KMS-11 (cell line): Measurements from ENCODE around the gene PLA2G2C.

Experiments
- H2AFZ ChIP-seq: fragments of 200-600 bp; sonication (generic); 2 replicates; pipeline ENCODE4 v1.6.1; 2016; ENCODE audit warnings: antibody characterized with exemption, mixed run types, low read depth
- H3K27ac ChIP-seq: fragments of 200-600 bp; sonication (generic); 2 replicates; pipeline ENCODE4 v1.6.1; 2016; ENCODE audit warnings: mild to moderate bottlenecking, mixed run types
- H3K27me3 ChIP-seq: fragments of 200-600 bp; sonication (generic); 2 replicates; pipeline ENCODE4 v1.6.1; 2017; ENCODE audit warnings: mild to moderate bottlenecking, low read depth, mixed run types, moderate library complexity; ENCODE audit not compliant: insufficient read depth
- H3K36me3 ChIP-seq: fragments of 200-600 bp; sonication (generic); 2 replicates; pipeline ENCODE4 v1.6.1; 2017; ENCODE audit warnings: mild to moderate bottlenecking, mixed run types; ENCODE audit not compliant: insufficient read depth
- H3K4me1 ChIP-seq: fragments of 200-600 bp; sonication (generic); 2 replicates; pipeline ENCODE4 v1.6.1; 2016; ENCODE audit warnings: mild to moderate bottlenecking, low read depth, mixed run types; ENCODE audit not compliant: poor library complexity, severe bottlenecking
- H3K4me2 ChIP-seq: fragments of 200-600 bp; sonication (generic); 2 replicates; pipeline ENCODE4 v1.7.0; 2016; ENCODE audit warnings: mild to moderate bottlenecking, mixed run types
- H3K4me3 ChIP-seq: fragments of 200-600 bp; sonication (generic); IDR thresholded peaks from 2 replicates; pipeline ENCODE4 v1.6.1; 2017; ENCODE audit warnings: low read depth, low read length, mixed read lengths; ENCODE audit not compliant: insufficient read depth
- H3K79me2 ChIP-seq: fragments of 200-600 bp; sonication (generic); 2 replicates; pipeline ENCODE4 v1.6.1; 2016; ENCODE audit warnings: low read depth, mixed run types; ENCODE audit not compliant: insufficient read depth
- H3K9ac ChIP-seq: fragments of 200-600 bp; sonication (generic); 2 replicates; pipeline ENCODE4 v1.6.1; 2016; ENCODE audit warnings: mild to moderate bottlenecking, mixed run types
- H4K20me1 ChIP-seq: fragments of 200-600 bp; sonication (generic); 2 replicates; pipeline ENCODE4 v1.6.1; 2016; ENCODE audit warnings: mild to moderate bottlenecking, mixed run types; ENCODE audit not compliant: insufficient read depth
- TF ChIP-seq, protein P1 (sequence below): fragments of 200-600 bp; sonication (generic); conservative IDR thresholded peaks from 2 replicates; pipeline ENCODE4 v1.6.1; 2017; ENCODE audit warnings: low read depth, mild to moderate bottlenecking, antibody characterized with exemption, low read length, moderate library complexity, mixed read lengths

The PLA2G2C gene

DNA sequence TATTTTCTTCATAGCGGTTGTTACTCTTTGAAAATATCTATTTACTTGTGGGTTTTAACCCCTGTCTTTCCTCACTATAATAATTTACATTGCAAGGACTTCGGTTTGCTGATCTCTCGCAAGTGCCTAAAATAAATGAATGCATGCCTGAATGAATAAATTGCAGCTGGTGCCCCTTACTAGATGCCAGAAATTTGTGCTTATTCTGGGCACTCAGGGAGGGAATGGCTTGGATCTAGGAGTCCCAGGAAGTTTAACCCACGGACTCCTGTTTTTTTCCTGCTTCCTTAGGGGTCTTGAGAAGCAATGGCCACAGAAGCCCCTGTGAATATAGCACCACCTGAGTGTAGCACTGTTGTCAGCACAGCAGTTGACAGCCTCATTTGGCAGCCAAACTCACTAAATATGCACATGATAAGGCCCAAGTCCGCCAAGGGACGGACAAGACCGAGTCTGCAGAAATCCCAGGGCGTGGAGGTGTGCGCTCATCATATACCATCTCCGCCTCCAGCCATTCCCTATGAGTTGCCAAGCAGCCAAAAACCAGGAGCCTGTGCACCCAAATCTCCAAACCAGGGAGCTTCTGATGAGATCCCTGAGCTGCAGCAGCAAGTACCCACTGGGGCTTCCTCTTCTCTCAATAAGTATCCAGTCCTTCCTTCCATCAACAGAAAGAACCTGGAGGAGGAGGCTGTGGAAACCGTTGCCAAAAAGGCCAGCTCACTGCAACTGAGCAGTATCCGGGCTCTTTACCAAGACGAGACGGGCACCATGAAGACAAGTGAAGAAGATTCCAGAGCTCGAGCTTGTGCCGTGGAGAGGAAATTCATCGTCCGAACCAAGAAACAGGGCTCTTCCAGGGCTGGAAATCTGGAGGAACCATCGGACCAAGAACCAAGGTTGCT is 4.2 kb upstream of the PLA2G2C start:
- Histone ChIP-seq H3K4me1 (no peaks in the 10 kb centered on the region), H3K4me2 (no peak overlapping the region)

DNA sequence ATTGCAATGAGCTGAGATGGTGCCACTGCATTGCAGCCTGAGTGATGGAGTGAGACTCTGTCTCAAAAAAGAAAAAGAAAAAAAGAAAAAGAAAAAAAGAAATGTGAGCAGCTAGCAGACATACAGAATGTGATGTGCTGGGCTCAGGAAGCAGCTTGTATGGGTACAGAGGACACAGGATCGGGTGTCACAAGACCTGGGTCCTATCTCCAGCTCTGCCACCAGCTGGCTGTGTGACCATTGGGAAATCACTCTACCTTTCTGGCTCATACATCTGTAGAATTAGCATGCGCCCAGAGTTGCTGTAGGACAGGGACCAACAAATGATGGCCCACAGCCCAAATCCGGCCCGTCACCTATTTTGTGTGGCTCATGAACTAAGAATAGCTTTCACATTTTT is 3.3 kb upstream of the PLA2G2C start:
- H3K4me2 ChIP-seq, result no peak overlapping the region
- no peaks in the 10 kb centered on the region for H3K36me3 ChIP-seq
- no peak overlapping the region for H3K27ac ChIP-seq
- H4K20me1 ChIP-seq, result no peaks in the 10 kb centered on the region
- H3K4me1 ChIP-seq, result no peaks in the 10 kb centered on the region
- H3K27me3 ChIP-seq, result peaks cover 62% of the 10 kb centered on the region
- no peak overlapping the region for H3K4me3 ChIP-seq
- no peak overlapping the region for H3K9ac ChIP-seq
- H2AFZ ChIP-seq, result no peak overlapping the region
- TF ChIP-seq, protein P1, sequence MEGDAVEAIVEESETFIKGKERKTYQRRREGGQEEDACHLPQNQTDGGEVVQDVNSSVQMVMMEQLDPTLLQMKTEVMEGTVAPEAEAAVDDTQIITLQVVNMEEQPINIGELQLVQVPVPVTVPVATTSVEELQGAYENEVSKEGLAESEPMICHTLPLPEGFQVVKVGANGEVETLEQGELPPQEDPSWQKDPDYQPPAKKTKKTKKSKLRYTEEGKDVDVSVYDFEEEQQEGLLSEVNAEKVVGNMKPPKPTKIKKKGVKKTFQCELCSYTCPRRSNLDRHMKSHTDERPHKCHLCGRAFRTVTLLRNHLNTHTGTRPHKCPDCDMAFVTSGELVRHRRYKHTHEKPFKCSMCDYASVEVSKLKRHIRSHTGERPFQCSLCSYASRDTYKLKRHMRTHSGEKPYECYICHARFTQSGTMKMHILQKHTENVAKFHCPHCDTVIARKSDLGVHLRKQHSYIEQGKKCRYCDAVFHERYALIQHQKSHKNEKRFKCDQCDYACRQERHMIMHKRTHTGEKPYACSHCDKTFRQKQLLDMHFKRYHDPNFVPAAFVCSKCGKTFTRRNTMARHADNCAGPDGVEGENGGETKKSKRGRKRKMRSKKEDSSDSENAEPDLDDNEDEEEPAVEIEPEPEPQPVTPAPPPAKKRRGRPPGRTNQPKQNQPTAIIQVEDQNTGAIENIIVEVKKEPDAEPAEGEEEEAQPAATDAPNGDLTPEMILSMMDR, result no peak
- H3K79me2 ChIP-seq, result no peaks in the 10 kb centered on the region

More for the DNA sequence above, 4.2 kb upstream of the PLA2G2C start:
- Histone ChIP-seq H3K9ac (no peak overlapping the region), H3K79me2 (no peaks in the 10 kb centered on the region), H4K20me1 (no peaks in the 10 kb centered on the region), H2AFZ (no peak overlapping the region), H3K27ac (no peak overlapping the region), H3K4me3 (no peak overlapping the region), H3K27me3 (peaks cover 61% of the 10 kb centered on the region), H3K36me3 (no peaks in the 10 kb centered on the region)
- TF ChIP-seq, protein P1, result no peak

DNA sequence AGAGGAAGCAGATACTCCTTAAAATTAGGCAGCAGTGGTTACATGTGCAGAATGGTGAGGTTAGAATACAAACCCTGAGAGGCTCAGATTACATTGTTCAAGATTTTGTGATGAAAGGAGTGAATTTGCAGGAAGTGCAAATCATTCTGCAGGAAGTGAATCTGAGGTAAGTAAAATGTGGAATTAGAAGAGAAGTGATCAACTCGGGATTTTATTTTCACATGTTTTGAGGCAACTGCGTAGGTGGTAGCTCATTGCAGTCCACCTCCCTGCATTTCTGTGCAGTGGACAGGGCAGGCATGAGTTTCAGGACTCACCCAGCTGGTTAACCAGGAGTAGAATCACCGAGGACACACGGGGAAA is 2.1 kb upstream of the PLA2G2C start:
- Histone ChIP-seq H3K4me3 (no peak overlapping the region), H3K9ac (no peak overlapping the region), H3K4me1 (no peaks in the 10 kb centered on the region), H3K79me2 (no peaks in the 10 kb centered on the region), H3K27ac (no peak overlapping the region), H3K27me3 (peaks cover 60% of the 10 kb centered on the region), H2AFZ (no peak overlapping the region), H3K4me2 (no peak overlapping the region), H4K20me1 (no peaks in the 10 kb centered on the region), H3K36me3 (no peaks in the 10 kb centered on the region)
- TF ChIP-seq, protein P1, result no peak

DNA sequence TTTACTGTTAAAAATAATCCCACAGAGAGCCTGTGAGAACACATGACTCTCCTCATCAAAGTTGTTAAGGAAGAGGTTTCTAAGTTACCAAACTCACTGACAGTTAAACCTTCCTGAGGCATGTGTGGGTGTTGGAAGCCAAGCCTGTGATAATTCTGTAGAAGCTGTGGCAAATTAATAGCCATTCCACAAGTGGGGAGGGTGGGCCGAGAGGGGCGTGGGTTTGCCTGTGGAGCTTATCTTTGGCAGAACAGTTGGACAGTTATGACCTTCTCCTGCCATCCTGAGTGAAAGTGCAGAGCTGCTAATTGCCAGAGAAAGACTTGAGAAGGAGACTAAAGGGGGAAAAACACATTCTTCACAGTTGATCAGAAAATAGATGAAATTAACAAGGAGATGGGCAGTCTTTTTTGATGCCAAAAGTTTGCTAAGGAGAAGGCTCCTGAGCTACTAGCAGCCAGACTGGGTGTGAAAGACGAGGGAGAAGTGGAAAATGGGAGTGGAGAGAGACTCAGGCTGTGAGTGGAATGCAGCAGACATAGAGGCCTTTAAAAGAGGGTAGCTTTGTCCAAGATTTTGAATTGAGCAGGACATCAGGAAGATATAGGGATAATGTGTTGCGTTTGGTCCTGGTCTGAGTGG is 1.6 kb upstream of the PLA2G2C start:
- Histone ChIP-seq H3K79me2 (no peaks in the 10 kb centered on the region), H4K20me1 (no peaks in the 10 kb centered on the region), H3K27ac (no peak overlapping the region), H3K4me2 (no peak overlapping the region), H3K27me3 (peaks cover 55% of the 10 kb centered on the region), H3K4me1 (no peaks in the 10 kb centered on the region), H2AFZ (no peak overlapping the region), H3K36me3 (no peaks in the 10 kb centered on the region), H3K9ac (no peak overlapping the region), H3K4me3 (no peak overlapping the region)
- TF ChIP-seq, protein P1, result no peak
